Occipital lobe (tissue), 1 donor: ENCODE results near the gene C3orf80. TPM values are rescaled to one million over a fixed set of nuclear protein-coding genes. Genes with fewer than 3 reads are reported as not detected.

ENCODE experiments used
- total RNA-seq: library from RNA; depleted of rRNA; stranded (reverse); fragments of >200 nt; gene quantifications from one replicate; pipeline ENCODE4 v1.2.3, GENCODE V29; 2014

Gene C3orf80
- total RNA-seq, 1 donor from 2014 or later: 15.0 TPM

Other genes with a start within 250 kb of the C3orf80 start
- 0.47 TPM for gene IL12A, start 236.6 kb upstream of the C3orf80 start, total RNA-seq
- gene IFT80, start 173.8 kb downstream of the C3orf80 start, total RNA-seq: 83.8 TPM
- 52.4 TPM for gene SMC4, start 174.2 kb downstream of the C3orf80 start, total RNA-seq
- 14.3 TPM for gene TRIM59, start 224.4 kb downstream of the C3orf80 start, total RNA-seq